ENCODE measurements around the gene CTBP1.

CTBP1 gene

DNA sequence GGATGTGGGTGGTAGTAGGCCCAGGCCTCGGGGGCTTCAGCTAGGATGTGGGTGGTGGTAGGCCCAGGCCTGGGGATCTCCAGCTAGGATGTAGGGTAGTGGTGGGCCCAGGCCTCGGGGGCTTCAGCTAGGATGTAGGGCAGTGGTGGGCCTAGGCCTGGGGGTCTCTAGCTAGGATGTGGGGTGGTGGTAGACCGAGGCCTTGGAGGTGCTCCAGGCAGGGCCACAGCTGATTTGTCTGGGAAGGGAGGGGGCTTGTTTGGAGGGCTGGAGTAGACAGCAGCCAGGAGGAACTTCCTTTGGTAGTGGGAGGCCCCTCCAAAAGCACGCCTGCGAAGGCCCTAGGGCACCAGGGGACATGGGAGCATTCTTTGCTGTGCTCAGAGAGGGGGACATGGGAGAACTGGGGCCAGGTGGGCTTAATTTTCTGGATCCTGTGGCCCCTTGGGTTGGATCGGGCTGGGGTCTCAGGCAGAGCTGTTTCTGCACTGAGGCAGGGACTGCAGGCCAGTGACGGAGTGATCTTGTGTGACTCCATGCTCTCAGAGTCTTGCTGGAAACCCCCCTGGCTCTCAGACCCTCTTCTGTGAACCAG lies 73.2 kb downstream of the CTBP1 start:
- DNase-seq (ENCODE audit: low read depth): no peak

DNA sequence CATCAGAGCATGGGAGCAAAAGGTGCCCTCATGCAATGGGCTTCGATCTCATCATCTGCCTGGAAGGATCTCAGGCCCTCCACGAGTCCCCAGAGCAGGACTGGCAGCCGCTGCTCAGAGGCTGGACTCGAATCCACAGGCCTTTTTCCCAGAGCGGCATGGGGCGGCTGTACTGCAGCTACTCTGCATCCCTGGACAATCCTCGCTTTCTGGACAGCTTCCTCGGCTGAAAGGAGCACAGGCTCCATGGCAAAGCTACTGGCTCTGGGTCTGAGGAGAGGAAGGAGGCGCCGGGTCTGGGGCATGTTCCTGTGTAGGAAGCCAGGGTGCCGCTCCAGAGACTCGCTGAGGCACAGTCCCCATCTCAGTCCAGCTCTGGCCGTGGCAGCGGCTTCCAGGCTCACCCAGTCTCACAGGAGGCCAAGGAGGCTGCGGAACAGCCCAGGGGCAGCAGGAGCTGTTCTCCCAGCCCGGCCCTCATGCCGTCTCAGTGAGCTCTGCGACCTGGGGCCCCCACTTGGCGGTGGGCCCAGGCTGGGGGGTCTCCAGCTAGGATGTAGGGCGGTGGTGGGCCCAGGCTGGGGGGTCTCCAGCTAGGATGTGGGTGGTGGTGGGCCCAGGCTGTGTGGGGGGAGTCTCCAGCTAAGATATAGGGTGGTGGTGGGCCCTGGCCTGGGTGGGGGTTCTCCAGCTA lies 73.8 kb downstream of the CTBP1 start:
- DNase-seq (ENCODE audit: low read depth): no peak

DNA sequence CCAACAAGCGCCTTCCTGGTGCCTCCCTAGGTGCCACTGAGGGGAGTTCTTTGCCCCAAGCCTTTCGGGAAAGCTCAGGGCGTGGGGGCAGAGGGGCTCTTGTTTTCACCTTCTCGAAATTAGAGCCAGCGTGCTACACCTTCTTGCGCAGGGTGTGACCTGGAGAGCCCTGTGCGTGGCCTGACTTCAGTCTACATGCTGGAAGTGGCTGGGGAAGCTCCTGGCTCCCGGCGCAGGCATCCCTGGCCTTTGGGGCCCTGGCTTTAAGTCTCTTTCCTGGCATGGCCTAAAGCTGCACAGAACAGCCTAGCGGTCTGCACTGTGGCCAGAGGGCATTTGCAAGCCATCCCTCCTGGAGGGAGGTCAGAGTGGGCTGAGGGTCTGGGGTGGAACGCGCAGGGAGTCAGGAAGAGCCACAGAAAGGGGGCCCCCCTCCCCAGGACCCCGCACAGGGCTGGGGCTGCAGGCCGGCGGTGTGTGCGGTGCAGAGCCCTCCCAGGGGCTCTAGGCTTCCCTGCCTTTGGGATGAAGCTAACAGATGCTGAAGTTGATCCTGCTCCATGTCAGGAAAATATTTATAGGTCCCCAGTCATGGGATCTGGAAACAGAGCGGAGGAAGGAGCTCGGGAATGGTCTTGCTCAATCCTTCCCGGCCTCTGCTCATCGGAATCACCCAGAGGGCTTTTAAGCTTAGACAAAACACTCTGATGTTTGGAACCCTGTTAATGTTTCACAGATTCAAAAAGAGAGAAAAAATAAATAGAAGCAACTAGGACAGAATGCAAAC lies 75.8 kb downstream of the CTBP1 start:
- no peak for DNase-seq (ENCODE audit: low read depth)

- DNase-seq (ENCODE audit: low read depth): no peak
Observed at GRCh38 chr4:1172228-1172851, 76.6 kb downstream of the CTBP1 start, which contains the start of gene SPON2. Gene SPON2, minus strand, starts transcription at chr4:1172583.

DNA sequence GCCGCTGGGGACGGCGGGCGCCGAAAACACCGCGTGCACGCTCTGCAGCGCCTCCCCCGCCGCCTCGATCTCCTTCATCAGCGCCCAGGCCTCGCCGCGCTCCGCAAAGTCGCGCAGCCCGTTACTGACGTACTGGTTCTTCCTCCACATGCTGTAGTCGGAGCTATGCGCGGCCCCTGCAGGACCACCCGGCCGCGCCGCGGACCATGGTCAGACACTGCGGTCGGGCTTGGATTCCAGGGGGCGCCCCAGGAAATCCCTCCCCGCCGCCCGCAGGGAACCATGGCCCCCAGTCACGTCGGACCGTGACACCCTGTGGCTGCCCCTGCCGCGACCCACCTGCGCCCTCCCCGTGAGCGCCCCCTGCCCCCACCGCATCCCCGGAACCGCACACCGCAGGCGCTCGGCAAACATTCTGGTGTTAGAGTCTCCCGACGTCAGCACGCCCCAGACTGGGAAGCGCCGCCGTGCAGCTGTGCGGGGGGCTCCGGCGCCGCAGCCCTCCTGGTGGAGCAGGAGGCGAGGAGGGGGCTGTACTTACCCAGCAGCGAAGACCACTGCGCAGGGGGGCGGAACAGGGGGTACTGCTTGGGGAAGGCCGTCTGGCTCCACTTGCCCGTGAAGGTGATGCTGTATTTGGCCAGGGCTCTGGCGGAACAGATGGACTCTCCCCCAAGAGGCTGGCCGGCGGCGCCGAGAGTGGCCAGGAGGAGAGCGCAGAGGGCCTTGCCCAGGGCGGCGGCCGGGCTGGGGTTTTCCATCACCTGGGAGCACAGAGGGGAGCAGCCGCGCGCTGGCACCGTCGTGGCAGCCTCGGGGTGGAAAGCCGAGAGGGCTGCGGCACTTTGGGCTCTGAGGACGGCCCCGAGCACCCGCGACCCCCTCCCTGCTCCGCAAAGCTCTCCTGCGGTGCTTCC lies 77.4 kb downstream of the CTBP1 start:
- DNase-seq (ENCODE audit: low read depth): peak; percentile 52

- DNase-seq (ENCODE audit: low read depth): no peak
Observed at GRCh38 chr4:1170976-1171310, 78.0 kb downstream of the CTBP1 start.

DNA sequence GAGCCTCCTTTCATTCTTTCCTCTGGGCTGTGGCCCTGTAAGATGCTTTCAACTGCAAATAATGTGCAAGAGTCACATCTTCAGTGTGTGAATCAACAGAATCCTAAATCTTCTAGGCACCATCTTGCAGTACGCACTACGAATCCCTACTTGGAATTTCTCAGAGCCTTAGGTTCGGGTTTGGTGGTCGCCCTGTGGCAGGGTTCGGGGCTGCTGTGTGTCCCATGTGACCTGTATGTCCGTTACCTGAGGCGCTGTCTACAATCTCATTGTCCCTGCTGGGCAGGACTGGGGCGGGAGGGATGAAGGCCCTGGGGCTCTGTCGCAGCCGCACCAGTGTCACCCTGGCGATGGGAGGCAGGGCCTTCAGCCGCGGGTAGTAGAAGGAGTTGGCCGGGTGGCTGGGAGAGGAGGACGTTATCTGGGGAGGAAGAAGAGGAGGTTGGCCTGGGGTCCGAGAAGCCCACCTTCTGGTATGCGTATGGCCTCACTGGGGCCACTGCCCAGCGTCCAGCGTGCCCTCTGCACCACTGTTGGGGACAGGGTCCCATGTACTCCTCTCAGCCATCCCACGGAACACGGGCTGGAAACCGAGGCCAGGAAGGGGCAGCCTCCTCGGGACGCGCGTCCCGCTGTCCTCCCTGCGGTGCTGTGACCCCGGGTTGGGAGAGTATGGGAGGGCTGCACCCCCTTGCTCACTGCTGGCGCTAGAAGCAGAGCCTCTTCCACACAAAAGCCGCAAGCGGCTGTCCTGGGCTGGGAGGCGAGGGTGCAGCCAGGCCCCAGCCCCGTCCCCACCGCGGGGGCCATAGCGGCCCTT lies 78.6 kb downstream of the CTBP1 start:
- no peak for DNase-seq (ENCODE audit: low read depth)

- DNase-seq (ENCODE audit: low read depth): no peak
Observed at GRCh38 chr4:1169691-1170096, 79.2 kb downstream of the CTBP1 start.

DNA sequence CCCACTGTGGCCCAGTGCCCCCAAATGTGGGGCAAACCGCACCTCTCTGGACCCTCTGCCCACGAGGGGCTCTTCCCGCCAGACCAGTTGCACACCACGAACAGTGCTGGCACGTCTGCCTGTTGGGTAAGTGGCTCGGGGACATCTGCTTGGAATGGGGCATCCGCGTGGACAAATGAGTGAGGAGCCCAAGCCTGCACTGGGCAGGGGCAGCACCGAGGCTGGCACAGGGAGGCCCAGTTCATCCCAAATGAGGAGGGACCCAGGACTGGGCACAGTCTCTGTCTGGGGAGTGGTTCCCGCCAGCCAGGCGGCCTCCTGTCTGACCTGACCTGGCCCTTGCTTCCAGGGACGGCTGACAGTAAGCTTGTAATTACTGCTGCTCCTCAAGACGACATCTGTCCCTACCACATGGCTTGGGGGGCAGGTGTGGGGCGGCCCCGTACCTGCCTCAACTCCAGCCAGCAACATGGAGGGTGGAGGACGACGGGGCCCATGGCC lies 79.7 kb downstream of the CTBP1 start:
- DNase-seq (ENCODE audit: low read depth): no peak

GRCh38 chr4:1168191-1169101 lies 80.5 kb downstream of the CTBP1 start:
- DNase-seq (ENCODE audit: low read depth): no peak

DNA sequence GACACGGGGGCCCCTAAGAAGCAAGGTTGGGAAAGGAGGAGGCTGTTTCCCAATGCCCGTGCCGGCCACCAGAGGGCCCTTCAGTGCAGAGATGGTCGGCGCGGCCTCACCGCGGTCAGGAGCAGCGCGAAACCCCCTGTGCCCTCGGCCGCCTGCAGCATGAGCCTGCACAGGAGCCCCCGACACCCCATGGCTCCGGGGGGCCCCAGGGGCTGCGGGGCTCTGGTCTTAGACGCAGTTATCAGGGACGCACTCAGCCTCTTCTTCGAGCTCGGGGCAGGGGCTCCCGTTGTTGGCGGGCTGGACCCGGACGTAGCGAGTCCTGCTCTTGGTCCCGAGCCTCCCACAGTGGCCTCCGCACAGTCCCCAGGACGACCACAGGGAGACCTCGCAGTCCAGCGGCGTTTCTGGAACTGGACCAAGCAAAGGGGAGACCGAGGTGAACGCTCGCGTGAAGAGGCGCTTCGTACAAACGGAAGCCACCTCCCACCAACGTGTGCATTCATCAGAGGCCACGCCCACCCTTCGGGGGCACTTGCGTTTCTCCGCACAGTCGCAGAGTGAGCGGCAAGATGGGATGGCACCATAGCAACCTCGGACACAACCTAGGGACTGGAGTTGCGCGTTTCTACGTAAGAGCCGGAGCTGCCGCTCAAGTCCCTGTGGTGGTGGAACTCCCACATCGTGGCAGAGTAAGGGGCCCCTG lies 81.5 kb downstream of the CTBP1 start:
- peak; percentile 86 for DNase-seq (ENCODE audit: low read depth)

DNA sequence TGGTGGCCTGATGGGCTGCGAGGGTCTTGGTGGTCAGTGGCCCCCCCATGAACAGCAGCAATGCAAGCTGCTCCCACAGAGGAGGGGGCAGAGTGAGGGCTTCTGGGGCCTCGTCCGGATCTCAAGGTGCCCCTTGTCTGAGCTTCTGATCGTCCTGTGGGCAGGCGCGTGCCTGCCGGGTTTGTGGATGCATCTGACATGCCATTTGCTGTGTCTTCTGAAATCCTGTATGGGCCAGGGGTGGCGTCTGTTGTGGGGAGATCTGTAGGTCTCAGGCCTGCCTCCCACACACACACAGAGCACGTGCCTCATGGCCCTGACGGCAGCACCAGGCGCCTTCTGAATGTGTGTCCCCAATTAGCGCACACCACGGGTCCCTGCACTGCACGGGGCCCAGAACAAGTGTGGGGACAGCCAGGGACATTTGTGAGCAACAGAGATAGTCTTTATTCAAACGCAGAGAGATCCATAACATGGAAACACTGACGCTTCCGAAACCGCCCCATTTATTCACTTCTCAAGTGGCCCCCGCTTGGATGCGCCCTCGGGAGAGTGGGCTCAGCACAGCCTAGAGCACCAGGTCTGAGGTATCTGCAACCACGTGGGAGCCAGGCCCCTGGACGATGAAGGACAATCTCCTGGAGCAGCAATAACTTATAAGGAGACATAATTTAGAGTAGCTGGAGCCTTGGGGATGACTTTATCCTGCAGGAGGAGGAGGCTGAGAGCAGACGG lies 82.3 kb downstream of the CTBP1 start:
- DNase-seq (ENCODE audit: low read depth): no peak

DNA sequence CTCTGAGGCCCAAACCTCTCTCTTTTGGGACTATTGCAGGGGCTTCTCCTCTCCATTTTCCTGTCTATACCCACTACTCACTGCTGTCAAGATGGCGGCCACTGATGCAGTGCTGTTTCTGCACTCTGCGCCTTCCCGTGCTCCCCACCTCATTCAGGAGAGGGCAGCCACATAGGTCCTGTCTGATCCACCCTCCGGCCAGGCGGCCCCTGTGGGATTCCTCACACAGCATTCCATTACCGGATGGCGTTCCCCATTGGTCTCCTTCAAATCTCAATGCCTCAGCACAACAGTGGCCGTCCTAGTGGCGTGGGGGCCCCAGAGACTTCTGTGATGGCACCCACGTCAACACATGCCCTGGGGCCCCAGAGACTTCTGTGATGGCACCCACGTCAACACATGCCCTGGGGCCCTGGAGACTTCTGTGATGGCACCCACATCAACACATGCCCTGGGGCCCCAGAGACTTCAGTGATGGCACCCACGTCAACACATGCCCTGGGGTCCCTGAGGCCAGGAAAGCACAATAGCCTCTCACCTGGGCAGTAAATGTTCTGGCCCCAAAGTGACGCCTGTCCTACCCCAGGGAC lies 83.9 kb downstream of the CTBP1 start:
- no peak for DNase-seq (ENCODE audit: low read depth)

GRCh38 chr4:1164444-1164843 lies 84.5 kb downstream of the CTBP1 start:
- DNase-seq (ENCODE audit: low read depth): no peak

DNA sequence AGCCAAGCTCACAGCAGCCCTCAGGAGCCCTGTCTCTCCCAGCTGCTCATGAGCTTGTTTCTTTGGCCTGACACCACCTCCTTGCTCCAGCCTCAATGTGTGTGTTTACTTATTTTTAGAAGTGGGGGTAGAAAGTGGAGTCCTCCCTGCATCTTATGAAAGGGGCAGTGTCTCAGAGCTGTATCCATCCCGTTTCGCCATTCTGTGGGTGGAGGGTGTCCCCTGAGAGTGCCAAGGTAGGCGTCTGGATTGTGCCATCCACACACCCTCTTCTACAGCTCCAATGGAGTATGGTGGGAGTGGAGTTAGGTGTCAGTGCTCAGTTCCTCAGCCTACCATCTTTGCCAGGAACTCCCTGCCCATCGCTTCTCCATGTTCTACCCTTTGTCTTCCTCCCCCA lies 84.9 kb downstream of the CTBP1 start:
- no peak for DNase-seq (ENCODE audit: low read depth)
